GM12878 (cell line): Measurements from ENCODE around the gene TK2.

ENCODE experiments used
- EP300 ChIP-seq, 2 experiments: fragments of 150-350 bp in 1 of 2; IDR thresholded peaks; 2 replicates each; pipeline ENCODE4 v1.6.1; 2011 to 2012; ENCODE audit warnings: low read depth in 2 of 2, low read length in 2 of 2, borderline replicate concordance in 1 of 2, improper control_type of control experiment in 1 of 2, inconsistent platforms in 1 of 2; ENCODE audit not compliant: control insufficient read depth in 1 of 2
- EZH2 ChIP-seq: IDR thresholded peaks from 2 replicates; pipeline ENCODE4 v1.6.1; 2012; ENCODE audit warnings: low read depth, mild to moderate bottlenecking, control low read depth, inconsistent platforms, low read length, borderline replicate concordance; ENCODE audit not compliant: control insufficient read depth
- FOS ChIP-seq: IDR thresholded peaks from 3 replicates; pipeline ENCODE4 v1.6.1; 2011; ENCODE audit warnings: borderline replicate concordance; ENCODE audit not compliant: insufficient read length; ENCODE audit errors: extremely low read depth
- KAT2A ChIP-seq: conservative IDR thresholded peaks from 2 replicates; pipeline ENCODE4 v1.6.1; 2011; ENCODE audit warnings: low read depth, low read length; ENCODE audit not compliant: control insufficient read depth
- KDM1A ChIP-seq: fragments of 200-600 bp; sonication (generic); IDR thresholded peaks from 2 replicates; pipeline ENCODE4 v1.6.1; 2016; ENCODE audit warnings: borderline replicate concordance
- MYC ChIP-seq: IDR thresholded peaks from 2 replicates; pipeline ENCODE4 v1.6.1; 2011; ENCODE audit warnings: mild to moderate bottlenecking, low read length, moderate library complexity, inconsistent platforms; ENCODE audit not compliant: insufficient read depth, insufficient replicate concordance, insufficient read length, severe bottlenecking
- PAX5 ChIP-seq: IDR thresholded peaks from 2 replicates; pipeline ENCODE4 v1.6.1; 2011; ENCODE audit warnings: low read depth, low read length, borderline replicate concordance
- POLR2AphosphoS5 ChIP-seq: IDR thresholded peaks from 2 replicates; pipeline ENCODE4 v1.6.1; 2011; ENCODE audit warnings: mild to moderate bottlenecking, low read length, inconsistent platforms
- YY1 ChIP-seq: IDR thresholded peaks from 2 replicates; pipeline ENCODE4 v1.6.1; 2011; ENCODE audit warnings: low read depth, mild to moderate bottlenecking, low read length
- TF ChIP-seq, protein P1 (sequence below), 3 experiments: IDR thresholded peaks in 2 of 3; conservative IDR thresholded peaks in 1 of 3; 2 replicates each; pipeline ENCODE4 v1.5.1; 2011; ENCODE audit warnings: low read depth in 3 of 3, low read length in 3 of 3, mild to moderate bottlenecking in 3 of 3, control low read depth in 2 of 3, moderate library complexity in 2 of 3, inconsistent platforms in 1 of 3, mixed read lengths in 1 of 3; ENCODE audit not compliant: control insufficient read depth in 2 of 3, insufficient read depth in 1 of 3; ENCODE audit errors: extremely low read depth in 1 of 3
- TF ChIP-seq, protein P2 (sequence below): IDR thresholded peaks from 2 replicates; pipeline ENCODE4 v1.6.1; 2012; ENCODE audit warnings: mild to moderate bottlenecking, low read depth, low read length
- TF ChIP-seq, protein P3 (sequence below): fragments of 450-650 bp; IDR thresholded peaks from 2 replicates; pipeline ENCODE4 v1.6.1; 2016; ENCODE audit warnings: mild to moderate bottlenecking, moderate library complexity, borderline replicate concordance
- TF ChIP-seq, protein P4 (sequence below): fragments of 450-650 bp; IDR thresholded peaks from 2 replicates; pipeline ENCODE4 v1.6.1; 2014; ENCODE audit warnings: mild to moderate bottlenecking

DNA sequence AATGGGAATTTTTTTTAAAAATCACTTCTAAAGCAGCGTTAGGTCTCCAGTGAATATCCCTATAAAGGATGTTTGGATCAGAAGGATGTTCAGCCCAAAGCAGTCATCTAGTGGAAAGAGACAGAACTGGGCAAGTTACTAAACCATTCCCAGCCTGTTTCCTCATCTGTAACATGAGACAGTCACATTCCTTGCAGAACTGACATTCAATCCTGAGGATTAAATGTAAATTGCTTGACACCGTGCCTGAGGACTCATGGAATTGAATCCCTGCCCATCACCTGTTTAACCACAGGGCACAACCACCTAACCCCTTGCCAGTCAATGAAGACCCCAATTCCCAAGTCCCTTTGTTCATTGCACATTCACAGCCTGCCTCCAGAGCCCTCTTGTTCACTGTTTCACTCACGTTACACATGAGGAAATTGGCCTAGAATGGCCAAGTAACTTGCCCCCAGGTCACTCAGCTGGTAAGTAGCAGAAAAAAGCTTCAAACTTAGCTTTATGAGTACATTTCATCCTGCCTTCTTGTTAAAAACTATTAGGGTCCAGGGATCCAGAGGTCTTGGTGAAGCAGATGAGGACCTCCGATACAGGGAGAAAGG is 30.8 kb upstream of the TK2 start:
- TF ChIP-seq PAX5 (no peak), EZH2 (no peak), POLR2AphosphoS5 (no peak), MYC (no peak), YY1 (no peak), EP300 (IDR thresholded peaks at IDR 0.05; ENCODE audit: borderline replicate concordance in 1 of 2, control insufficient read depth in 1 of 2, low read depth in 2 of 2, low read length in 2 of 2) (no peak), KAT2A (no peak), FOS (no peak), KDM1A (no peak)
- TF ChIP-seq, protein P1, sequence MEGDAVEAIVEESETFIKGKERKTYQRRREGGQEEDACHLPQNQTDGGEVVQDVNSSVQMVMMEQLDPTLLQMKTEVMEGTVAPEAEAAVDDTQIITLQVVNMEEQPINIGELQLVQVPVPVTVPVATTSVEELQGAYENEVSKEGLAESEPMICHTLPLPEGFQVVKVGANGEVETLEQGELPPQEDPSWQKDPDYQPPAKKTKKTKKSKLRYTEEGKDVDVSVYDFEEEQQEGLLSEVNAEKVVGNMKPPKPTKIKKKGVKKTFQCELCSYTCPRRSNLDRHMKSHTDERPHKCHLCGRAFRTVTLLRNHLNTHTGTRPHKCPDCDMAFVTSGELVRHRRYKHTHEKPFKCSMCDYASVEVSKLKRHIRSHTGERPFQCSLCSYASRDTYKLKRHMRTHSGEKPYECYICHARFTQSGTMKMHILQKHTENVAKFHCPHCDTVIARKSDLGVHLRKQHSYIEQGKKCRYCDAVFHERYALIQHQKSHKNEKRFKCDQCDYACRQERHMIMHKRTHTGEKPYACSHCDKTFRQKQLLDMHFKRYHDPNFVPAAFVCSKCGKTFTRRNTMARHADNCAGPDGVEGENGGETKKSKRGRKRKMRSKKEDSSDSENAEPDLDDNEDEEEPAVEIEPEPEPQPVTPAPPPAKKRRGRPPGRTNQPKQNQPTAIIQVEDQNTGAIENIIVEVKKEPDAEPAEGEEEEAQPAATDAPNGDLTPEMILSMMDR (IDR thresholded peaks at IDR 0.05 in 2 of 3, conservative IDR thresholded peaks at IDR 0.05 in 1 of 3; ENCODE audit: control insufficient read depth in 2 of 3, extremely low read depth in 1 of 3, insufficient read depth in 1 of 3, low read depth in 3 of 3, low read length in 3 of 3), result no peak
- TF ChIP-seq, protein P2, sequence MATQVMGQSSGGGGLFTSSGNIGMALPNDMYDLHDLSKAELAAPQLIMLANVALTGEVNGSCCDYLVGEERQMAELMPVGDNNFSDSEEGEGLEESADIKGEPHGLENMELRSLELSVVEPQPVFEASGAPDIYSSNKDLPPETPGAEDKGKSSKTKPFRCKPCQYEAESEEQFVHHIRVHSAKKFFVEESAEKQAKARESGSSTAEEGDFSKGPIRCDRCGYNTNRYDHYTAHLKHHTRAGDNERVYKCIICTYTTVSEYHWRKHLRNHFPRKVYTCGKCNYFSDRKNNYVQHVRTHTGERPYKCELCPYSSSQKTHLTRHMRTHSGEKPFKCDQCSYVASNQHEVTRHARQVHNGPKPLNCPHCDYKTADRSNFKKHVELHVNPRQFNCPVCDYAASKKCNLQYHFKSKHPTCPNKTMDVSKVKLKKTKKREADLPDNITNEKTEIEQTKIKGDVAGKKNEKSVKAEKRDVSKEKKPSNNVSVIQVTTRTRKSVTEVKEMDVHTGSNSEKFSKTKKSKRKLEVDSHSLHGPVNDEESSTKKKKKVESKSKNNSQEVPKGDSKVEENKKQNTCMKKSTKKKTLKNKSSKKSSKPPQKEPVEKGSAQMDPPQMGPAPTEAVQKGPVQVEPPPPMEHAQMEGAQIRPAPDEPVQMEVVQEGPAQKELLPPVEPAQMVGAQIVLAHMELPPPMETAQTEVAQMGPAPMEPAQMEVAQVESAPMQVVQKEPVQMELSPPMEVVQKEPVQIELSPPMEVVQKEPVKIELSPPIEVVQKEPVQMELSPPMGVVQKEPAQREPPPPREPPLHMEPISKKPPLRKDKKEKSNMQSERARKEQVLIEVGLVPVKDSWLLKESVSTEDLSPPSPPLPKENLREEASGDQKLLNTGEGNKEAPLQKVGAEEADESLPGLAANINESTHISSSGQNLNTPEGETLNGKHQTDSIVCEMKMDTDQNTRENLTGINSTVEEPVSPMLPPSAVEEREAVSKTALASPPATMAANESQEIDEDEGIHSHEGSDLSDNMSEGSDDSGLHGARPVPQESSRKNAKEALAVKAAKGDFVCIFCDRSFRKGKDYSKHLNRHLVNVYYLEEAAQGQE, result no peak
- TF ChIP-seq, protein P3, sequence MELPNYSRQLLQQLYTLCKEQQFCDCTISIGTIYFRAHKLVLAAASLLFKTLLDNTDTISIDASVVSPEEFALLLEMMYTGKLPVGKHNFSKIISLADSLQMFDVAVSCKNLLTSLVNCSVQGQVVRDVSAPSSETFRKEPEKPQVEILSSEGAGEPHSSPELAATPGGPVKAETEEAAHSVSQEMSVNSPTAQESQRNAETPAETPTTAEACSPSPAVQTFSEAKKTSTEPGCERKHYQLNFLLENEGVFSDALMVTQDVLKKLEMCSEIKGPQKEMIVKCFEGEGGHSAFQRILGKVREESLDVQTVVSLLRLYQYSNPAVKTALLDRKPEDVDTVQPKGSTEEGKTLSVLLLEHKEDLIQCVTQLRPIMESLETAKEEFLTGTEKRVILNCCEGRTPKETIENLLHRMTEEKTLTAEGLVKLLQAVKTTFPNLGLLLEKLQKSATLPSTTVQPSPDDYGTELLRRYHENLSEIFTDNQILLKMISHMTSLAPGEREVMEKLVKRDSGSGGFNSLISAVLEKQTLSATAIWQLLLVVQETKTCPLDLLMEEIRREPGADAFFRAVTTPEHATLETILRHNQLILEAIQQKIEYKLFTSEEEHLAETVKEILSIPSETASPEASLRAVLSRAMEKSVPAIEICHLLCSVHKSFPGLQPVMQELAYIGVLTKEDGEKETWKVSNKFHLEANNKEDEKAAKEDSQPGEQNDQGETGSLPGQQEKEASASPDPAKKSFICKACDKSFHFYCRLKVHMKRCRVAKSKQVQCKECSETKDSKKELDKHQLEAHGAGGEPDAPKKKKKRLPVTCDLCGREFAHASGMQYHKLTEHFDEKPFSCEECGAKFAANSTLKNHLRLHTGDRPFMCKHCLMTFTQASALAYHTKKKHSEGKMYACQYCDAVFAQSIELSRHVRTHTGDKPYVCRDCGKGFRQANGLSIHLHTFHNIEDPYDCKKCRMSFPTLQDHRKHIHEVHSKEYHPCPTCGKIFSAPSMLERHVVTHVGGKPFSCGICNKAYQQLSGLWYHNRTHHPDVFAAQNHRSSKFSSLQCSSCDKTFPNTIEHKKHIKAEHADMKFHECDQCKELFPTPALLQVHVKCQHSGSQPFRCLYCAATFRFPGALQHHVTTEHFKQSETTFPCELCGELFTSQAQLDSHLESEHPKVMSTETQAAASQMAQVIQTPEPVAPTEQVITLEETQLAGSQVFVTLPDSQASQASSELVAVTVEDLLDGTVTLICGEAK, result no peak
- TF ChIP-seq, protein P4, sequence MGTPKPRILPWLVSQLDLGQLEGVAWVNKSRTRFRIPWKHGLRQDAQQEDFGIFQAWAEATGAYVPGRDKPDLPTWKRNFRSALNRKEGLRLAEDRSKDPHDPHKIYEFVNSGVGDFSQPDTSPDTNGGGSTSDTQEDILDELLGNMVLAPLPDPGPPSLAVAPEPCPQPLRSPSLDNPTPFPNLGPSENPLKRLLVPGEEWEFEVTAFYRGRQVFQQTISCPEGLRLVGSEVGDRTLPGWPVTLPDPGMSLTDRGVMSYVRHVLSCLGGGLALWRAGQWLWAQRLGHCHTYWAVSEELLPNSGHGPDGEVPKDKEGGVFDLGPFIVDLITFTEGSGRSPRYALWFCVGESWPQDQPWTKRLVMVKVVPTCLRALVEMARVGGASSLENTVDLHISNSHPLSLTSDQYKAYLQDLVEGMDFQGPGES, result no peak
